Tibial nerve (tissue), 4 donors: ENCODE measurements around the gene SLC35F1. TPM values are rescaled to one million over a fixed set of nuclear protein-coding genes. Genes with fewer than 3 reads are reported as not detected.
A peak's percentile ranks its signal among the peaks of the same experiment; 100 is the strongest.

Experiments
- DNase-seq, 2 donors: peaks; one replicate each; pipeline ENCODE4 v3.0.0-alpha.2; 2019; ENCODE audit warnings: low spot score in 2 of 2
- H3K27ac ChIP-seq, 4 donors: fragments of 200-600 bp; sonication (generic) in 3 of 4; one replicate each; pipeline ENCODE4 v1.5.1; 2017 to 2019; ENCODE audit warnings: mild to moderate bottlenecking in 1 of 4
- H3K27me3 ChIP-seq, 2 donors: fragments of 200-600 bp; sonication (generic) in 1 of 2; one replicate each; pipeline versions ENCODE4 v1.5.1 to v1.6.0; 2017 to 2019
- H3K36me3 ChIP-seq, 3 donors: fragments of 200-600 bp; sonication (generic); one replicate each; pipeline ENCODE4 v1.5.1; 2018 to 2019
- H3K4me1 ChIP-seq, 4 donors: fragments of 200-600 bp; sonication (generic) in 3 of 4; one replicate each; pipeline ENCODE4 v1.5.1; 2017 to 2019
- H3K4me3 ChIP-seq, 4 donors: fragments of 200-600 bp; sonication (generic) in 3 of 4; one replicate each; pipeline ENCODE4 v1.5.1; 2017 to 2019; ENCODE audit warnings: mild to moderate bottlenecking in 1 of 4, moderate library complexity in 1 of 4
- H3K9me3 ChIP-seq, 4 donors: fragments of 200-600 bp; sonication (generic) in 3 of 4; one replicate each; pipeline ENCODE4 v1.5.1; 2017 to 2019
- CTCF ChIP-seq, 5 experiments: fragments of 200-600 bp in 3 of 5; fragments of 450-650 bp in 2 of 5; sonication (generic) in 3 of 5; IDR thresholded peaks; one replicate each; pipeline ENCODE4 v1.5.1; 2016 to 2019; ENCODE audit warnings: antibody characterized with exemption in 5 of 5, mild to moderate bottlenecking in 3 of 5, moderate library complexity in 2 of 5
- EP300 ChIP-seq, 2 donors: sonication (generic); formaldehyde crosslinking; IDR thresholded peaks; one replicate each; pipeline ENCODE4 v1.6.1; 2017; ENCODE audit warnings: antibody characterized with exemption in 2 of 2, mild to moderate bottlenecking in 1 of 2
- POLR2A ChIP-seq, 2 donors: fragments of 450-650 bp; IDR thresholded peaks; one replicate each; pipeline ENCODE4 v1.6.1; 2017; ENCODE audit warnings: antibody characterized with exemption in 2 of 2, mild to moderate bottlenecking in 2 of 2, moderate library complexity in 2 of 2
- WGBS, 2 donors: methylation state at CpG; one replicate each; pipeline ENCODE4 v1.1.5; 2018; 5-methylcytosine and 5-hydroxymethylcytosine counted together
- total RNA-seq, 4 donors: library from RNA; depleted of rRNA; stranded (reverse); fragments of >200 nt; gene quantifications; one replicate each; pipeline ENCODE4 v1.1.0, GENCODE V29; 2016

The SLC35F1 gene
- total RNA-seq, 4 donors from 2014 or later = 12.7 to 40.4 (median 16.5) TPM

GRCh38 chr6:118296129-118296901, 389.3 kb downstream of the SLC35F1 start:
- no peaks in the 10 kb centered on the region for H3K9me3 ChIP-seq
- no peaks in the 10 kb centered on the region for H3K36me3 ChIP-seq
- TF ChIP-seq CTCF (IDR thresholded peaks at IDR 0.05) (no peak), EP300 (IDR thresholded peaks at IDR 0.05) (no peak), POLR2A (IDR thresholded peaks at IDR 0.05) (no peak)
- H3K4me1 ChIP-seq = peaks cover 0 to 5% (median 0%) of the 10 kb centered on the region in 4 donors
- WGBS, 2 donors = 38 to 55% methylated on average over 5 of the region's 5 CpGs
- no peak for DNase-seq
- no peak overlapping the region for H3K4me3 ChIP-seq
- H3K27me3 ChIP-seq = no peaks in the 10 kb centered on the region
- H3K27ac ChIP-seq = peak overlapping the region in 1 of 4 donors; percentile 51

- TF ChIP-seq POLR2A (IDR thresholded peaks at IDR 0.05) (no peak), EP300 (IDR thresholded peaks at IDR 0.05) (no peak), CTCF (IDR thresholded peaks at IDR 0.05) (no peak)
- Histone ChIP-seq H3K27ac (no peak overlapping the region), H3K4me3 (no peak overlapping the region), H3K4me1 (peaks cover 0 to 5% (median 0%) of the 10 kb centered on the region in 4 donors), H3K36me3 (no peaks in the 10 kb centered on the region), H3K9me3 (no peaks in the 10 kb centered on the region), H3K27me3 (no peaks in the 10 kb centered on the region)
- no peak for DNase-seq
- 70 to 74% methylated on average over 2 of the region's 2 CpGs for WGBS, 2 donors
These were observed 390.8 kb downstream of the SLC35F1 start for GRCh38 chr6:118297821-118298220.

DNA sequence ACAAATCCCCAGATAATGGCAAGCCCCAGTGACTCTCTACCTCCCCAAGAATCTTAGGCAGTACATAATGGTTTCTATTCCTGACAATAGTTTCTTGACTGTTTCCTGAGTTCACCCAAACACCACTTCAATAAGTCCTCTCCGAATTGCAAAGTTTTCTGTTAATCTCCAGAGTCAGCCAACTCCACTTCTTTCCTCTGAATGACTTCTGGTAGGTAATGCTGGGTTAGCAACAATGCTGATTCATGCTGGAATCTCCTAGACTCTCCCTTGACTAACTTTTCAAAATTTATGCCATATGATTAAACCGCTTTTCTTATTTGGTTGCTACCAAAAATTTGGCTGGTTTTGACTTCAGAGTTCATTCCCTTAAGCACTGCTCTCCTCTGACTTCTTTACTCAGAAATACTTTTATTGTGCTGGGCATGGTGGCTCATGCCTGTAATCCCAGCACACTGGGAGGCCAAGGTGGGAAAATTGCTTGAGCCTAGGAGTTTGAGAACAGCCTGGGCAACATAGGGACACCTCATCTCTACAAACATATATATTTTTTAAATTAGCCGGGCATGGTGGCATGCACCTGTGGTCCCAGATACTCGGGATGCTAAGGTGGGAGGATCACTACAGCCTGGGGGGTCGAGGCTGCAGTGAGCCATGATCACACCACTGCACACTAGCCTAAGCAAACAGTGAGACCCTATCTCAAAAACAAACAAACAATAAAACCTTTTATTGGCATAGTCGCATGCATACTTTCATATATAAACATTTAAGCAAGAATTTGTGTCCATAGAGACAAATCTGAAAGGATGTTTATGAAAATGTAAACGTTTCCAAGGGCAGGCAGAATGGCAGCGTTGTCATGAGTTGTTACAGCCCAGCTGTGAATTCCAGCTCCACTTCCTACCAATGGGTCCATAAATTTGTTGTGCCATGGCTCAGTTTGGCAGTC, 391.7 kb downstream of the SLC35F1 start:
- H3K4me1 ChIP-seq = peaks cover 0 to 5% (median 0%) of the 10 kb centered on the region in 4 donors
- no peak overlapping the region for H3K4me3 ChIP-seq
- 54 to 59% methylated on average over 8 of the region's 8 CpGs for WGBS, 2 donors
- no peaks in the 10 kb centered on the region for H3K9me3 ChIP-seq
- no peaks in the 10 kb centered on the region for H3K36me3 ChIP-seq
- H3K27me3 ChIP-seq = no peaks in the 10 kb centered on the region
- DNase-seq = no peak
- no peak for TF ChIP-seq EP300 (IDR thresholded peaks at IDR 0.05)
- no peak for TF ChIP-seq CTCF (IDR thresholded peaks at IDR 0.05)
- TF ChIP-seq POLR2A (IDR thresholded peaks at IDR 0.05) = no peak
- no peak overlapping the region for H3K27ac ChIP-seq

- DNase-seq = no peak
- no peaks in the 10 kb centered on the region for H3K9me3 ChIP-seq
- WGBS, 2 donors = 86 to 89% methylated on average over 4 of the region's 4 CpGs
- no peaks in the 10 kb centered on the region for H3K27me3 ChIP-seq
- no peaks in the 10 kb centered on the region for H3K36me3 ChIP-seq
- H3K27ac ChIP-seq = no peak overlapping the region
- no peaks in the 10 kb centered on the region for H3K4me1 ChIP-seq
- no peak for TF ChIP-seq POLR2A (IDR thresholded peaks at IDR 0.05)
- no peak for TF ChIP-seq EP300 (IDR thresholded peaks at IDR 0.05)
- no peak for TF ChIP-seq CTCF (IDR thresholded peaks at IDR 0.05)
- no peak overlapping the region for H3K4me3 ChIP-seq
These were observed 392.4 kb downstream of the SLC35F1 start for GRCh38 chr6:118299457-118299856.
